Renal cortex interstitium (tissue), 11 donors: ENCODE measurements around the gene REPIN1. TPM values are rescaled to one million over a fixed set of nuclear protein-coding genes. Genes with fewer than 3 reads are reported as not detected.

Experiments used
- DNase-seq, 11 donors: peaks; one replicate each; pipeline ENCODE4 v3.0.0-alpha.2; 2013; ENCODE audit warnings: low read depth in 9 of 11, low spot score in 4 of 11; ENCODE audit errors: extremely low read depth in 1 of 11
- polyA plus RNA-seq, 3 donors: library from polyadenylated mRNA; unstranded; fragments of 120-200 nt; gene quantifications; one replicate each; pipeline ENCODE4 v1.2.1, GENCODE V29; 2013; ENCODE audit not compliant: insufficient read length in 3 of 3

Gene REPIN1
- polyA plus RNA-seq, 3 donors = 80.5 to 110 (median 109) TPM

- no peak for DNase-seq
These were observed 29.7 kb downstream of the REPIN1 start for GRCh38 chr7:150398108-150398964.

GRCh38 chr7:150398965-150399320 is 30.3 kb downstream of the REPIN1 start:
- no peak for DNase-seq

- DNase-seq = no peak
These were observed 30.9 kb downstream of the REPIN1 start for GRCh38 chr7:150399421-150400007.

GRCh38 chr7:150400008-150400787 is 31.6 kb downstream of the REPIN1 start:
- DNase-seq = no peak

- DNase-seq = no peak
These were observed 32.3 kb downstream of the REPIN1 start for GRCh38 chr7:150400788-150401423.

GRCh38 chr7:150401424-150401790 is 32.8 kb downstream of the REPIN1 start:
- no peak for DNase-seq

GRCh38 chr7:150401861-150402631 is 33.4 kb downstream of the REPIN1 start:
- no peak for DNase-seq

- DNase-seq = no peak
These were observed 34.2 kb downstream of the REPIN1 start for GRCh38 chr7:150402671-150403321.

GRCh38 chr7:150403376-150404171 is 35.0 kb downstream of the REPIN1 start:
- DNase-seq = no peak

GRCh38 chr7:150404172-150404804 is 35.7 kb downstream of the REPIN1 start:
- DNase-seq = no peak

GRCh38 chr7:150404805-150405583 is 36.4 kb downstream of the REPIN1 start:
- DNase-seq = peak in 9 of 11 donors; percentile 70 to 85 (median 80)

GRCh38 chr7:150405584-150406311 is 37.1 kb downstream of the REPIN1 start:
- DNase-seq = no peak

- no peak for DNase-seq
These were observed 37.6 kb downstream of the REPIN1 start for GRCh38 chr7:150406312-150406566.

- peak in 1 of 11 donors; percentile 78 for DNase-seq
These were observed 38.2 kb downstream of the REPIN1 start for GRCh38 chr7:150406567-150407421.
